ENCODE data around the gene MRPL17.

GRCh38 chr11:6725386-6725896 is 42.3 kb upstream of the MRPL17 start:
- TF ChIP-seq CTCF (IDR thresholded peaks at IDR 0.05; ENCODE audit: insufficient read depth, low read depth, low read length) (no peak), EZH2 (IDR thresholded peaks at IDR 0.05; ENCODE audit: insufficient read depth, low read length) (no peak)

Measured in astrocyte (in vitro differentiated cells and primary cell).